Activated T-cell treated with anti-CD3 and anti-CD28 coated beads for 1 hour (primary cell): ENCODE measurements around the gene ERO1B.
A peak's percentile ranks its signal among the peaks of the same experiment; 100 is the strongest.
"Not testable (repeated sequence)": the region's sequence is repeated elsewhere in the genome, so short reads cannot be mapped to it uniquely, and the experiment has no call there.

ENCODE experiments used
- DNase-seq: peaks from one replicate; pipeline ENCODE4 v3.0.0-alpha.2; 2020; ENCODE audit warnings: low read depth

ERO1B gene, protein sequence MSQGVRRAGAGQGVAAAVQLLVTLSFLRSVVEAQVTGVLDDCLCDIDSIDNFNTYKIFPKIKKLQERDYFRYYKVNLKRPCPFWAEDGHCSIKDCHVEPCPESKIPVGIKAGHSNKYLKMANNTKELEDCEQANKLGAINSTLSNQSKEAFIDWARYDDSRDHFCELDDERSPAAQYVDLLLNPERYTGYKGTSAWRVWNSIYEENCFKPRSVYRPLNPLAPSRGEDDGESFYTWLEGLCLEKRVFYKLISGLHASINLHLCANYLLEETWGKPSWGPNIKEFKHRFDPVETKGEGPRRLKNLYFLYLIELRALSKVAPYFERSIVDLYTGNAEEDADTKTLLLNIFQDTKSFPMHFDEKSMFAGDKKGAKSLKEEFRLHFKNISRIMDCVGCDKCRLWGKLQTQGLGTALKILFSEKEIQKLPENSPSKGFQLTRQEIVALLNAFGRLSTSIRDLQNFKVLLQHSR

DNA sequence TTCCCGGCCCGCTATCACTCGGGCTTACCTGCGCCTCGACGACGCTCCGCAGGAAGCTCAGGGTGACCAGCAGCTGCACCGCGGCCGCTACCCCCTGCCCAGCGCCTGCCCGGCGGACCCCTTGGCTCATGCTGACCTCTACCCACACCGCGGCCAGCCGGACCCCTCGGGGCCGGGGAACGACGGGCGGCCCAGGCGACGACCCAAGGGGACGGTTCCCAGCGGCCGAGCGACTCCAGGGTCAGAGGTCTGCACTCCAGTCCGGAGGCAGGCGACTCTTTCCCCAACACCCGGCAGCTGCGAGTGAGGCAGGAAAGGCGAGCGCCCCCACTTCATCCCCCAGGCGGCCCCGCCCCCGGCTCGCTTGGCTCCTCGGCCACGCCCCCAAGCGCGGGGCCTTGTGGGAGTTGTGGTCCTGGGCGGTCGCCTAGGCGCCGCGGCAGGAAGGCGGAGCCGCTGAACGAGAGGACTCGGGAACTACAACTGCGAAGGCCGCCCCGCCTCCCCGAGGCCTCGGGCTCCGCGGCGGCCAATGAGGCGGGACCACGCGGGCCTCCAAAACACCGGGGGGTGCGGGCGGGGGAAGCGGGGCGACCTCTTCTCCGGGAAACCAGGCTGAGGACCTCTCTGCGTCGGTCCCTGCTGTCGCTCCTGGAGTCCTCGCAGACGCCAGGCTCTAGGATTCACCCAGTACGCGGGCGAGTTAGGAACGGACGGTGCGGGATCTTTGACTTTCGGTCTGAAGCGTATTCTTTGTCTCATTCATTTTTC, at the start of gene ERO1B:
Gene ERO1B, minus strand, starts transcription at position 305 of the 771 bp plus-strand sequence. Its CDS starts 175 bp downstream, at position 130.
- peak; percentile 97 for DNase-seq

DNA sequence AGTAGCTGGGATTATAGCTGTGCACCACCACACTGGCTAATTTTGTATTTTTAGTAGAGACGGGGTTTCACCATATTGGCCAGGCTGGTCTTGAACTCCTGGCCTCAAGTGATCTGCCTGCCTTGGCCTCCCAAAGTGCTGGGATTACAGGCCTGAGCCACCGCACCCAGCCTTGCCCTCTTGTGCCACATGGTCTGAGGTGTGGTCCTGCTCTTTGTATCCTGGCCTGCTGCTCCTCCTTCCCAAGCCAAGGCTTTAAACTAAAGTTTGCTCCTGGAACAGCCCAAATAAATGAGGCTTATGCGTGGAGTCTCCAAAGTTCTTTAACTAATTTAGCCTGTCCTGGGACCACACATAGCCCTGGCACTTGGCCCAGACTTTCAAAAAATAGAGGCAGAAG, 49.7 kb upstream of the ERO1B start:
- DNase-seq: not testable (repeated sequence)

DNA sequence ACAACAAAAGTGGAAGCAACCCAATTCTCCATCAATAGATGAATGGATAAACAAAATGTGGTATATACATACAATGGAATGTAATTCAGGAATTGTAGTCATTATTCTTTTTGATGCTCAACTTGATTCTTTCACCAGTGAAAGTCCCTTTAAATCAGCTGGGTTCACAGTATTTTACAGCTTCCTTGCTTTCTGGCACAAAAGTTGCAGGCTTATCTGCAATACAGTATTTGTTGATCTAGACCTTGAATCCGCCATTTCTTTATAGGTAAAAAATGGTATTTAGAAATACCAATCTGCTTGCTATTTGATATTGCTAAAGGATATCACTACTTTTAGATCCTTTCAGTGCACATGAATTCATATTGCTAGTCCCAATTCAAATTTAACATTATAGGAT, 44.7 kb upstream of the ERO1B start:
- no peak for DNase-seq

DNA sequence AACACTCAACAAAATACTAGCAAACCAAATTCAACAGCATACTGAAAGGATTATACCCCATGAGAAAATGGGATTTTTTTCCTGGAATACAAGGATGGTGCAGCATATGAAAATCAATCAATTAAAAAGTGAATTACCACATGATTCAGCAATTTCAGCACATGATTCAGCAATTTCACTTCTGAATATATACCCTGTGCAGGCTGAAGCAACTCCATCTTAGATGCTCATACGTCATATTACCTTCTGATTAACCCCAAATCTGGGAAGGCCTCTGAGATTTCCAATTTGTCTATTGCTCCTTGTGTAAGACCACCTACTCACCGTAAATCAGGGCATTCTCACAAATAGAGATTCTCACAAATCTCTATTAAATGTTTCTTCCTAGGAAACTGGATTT, 43.8 kb upstream of the ERO1B start:
- DNase-seq: no peak

DNA sequence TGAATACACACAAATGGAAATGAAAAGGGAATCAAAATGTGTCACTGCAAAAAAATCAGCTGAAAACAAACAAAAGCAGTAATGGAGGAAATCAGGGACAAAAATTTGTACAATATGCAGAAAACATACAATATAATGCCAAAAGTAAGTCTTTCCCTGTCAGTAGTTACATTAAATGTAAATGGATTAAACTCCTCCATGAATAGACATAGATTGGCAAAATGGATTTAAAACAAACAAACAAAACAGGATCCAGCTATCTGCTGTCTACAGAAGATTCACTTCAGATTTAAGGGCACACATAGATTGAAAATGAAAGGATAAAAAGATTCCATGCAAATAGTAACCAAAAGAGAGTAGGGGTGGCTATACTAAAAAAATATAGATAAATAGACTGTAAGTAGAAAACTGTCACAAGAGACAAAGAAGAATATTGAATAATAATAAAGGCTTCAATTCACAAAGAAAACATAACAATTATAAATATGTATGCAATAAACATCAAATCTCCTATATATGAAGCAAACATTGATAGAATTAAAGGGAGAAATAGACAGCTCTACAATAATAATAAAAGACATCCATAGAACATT, 42.2 kb upstream of the ERO1B start:
- DNase-seq: no peak

DNA sequence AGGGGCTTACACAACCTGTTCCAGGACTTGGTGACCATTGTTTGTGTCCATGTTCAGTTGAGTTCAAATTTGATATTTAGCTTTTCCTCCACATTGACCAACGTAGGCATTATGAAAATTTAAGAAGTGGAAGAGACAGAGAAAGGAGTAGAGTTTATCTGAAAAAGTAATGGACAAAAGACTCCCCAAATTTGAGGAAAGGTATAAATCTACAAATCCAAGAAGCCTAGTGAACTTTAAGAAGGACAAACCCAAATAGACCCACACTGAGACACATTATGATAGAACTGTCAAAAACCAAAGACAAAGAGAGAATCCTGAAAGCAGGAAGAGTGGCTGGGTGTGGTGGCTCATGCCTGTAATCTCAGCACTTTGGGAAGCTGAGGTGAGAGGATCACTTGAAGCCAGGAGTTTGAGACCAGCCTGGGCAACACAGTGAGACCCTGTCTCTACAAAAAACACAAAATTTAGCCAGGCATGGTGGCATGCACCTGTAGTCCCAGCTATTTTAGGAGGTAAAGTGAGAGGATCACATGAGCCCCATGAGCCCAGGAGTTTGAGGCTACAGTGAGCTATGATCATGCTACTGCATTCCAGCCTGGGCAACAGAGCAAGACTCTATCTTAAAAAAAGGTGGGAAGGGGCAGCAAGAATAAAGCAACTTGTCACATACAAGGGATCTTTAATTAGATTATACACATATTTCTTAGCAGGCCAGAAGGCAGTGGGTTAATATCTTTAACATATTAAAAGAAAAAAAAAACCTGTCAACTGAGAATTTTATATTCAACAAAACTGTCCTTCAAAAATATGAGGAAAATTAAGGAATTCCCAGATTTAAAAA, 41.0 kb upstream of the ERO1B start:
- no peak for DNase-seq

DNA sequence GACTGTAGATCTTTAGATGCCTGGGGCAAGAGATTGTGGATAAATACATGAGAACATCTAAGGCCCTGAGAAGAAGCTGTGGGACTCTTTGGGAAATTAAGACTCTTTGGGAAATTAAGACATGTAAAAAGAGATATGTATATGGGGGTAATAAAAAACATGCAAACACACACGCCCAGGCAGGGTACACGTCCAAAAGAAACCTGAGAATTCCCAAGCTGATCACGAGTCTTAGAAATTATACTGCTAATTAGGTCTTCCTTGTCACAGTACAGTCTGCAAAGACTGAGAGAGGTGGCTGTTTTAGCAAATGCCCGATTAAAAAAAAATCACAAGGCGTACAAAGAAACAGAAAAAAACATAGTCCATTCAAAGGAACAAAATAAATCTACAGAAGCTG, 39.3 kb upstream of the ERO1B start:
- no peak for DNase-seq

DNA sequence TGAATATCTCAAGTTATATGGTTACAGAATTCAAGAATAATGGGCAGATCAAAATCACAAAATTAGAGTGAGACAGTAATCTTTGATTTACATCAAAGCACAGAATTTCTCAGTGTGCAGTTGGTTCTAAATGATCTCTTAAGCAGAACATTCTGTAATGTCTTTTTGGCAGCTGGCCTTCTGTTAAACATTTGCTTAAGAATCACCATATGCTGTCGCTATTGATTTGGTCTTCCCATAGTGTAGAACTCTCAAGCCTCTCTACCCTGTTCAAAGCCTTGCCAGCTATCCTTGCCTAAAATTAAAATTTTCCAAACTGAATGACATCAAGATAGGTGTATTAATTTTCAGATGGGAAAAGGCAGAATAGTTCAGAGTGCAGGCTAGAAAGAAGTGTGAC, 38.9 kb upstream of the ERO1B start:
- no peak for DNase-seq

DNA sequence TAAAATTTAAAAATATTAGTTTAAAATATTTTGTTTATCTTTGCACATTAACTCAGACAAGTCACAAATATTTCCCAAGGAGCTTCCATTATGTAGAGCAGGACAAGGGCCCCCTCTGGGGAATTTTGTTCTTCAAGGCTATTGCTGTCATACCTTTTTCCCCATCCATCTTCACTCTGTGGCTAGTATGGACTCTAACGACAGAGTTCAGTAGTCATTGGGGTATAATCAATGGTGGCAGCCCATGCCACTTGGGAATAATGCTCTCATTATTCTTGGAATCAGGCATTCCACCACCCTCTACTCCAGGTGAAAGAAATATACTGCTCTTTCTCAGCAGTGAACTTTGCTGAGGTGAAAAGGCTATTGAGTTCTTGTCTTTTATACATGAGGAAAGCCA, 38.5 kb upstream of the ERO1B start:
- DNase-seq: no peak

DNA sequence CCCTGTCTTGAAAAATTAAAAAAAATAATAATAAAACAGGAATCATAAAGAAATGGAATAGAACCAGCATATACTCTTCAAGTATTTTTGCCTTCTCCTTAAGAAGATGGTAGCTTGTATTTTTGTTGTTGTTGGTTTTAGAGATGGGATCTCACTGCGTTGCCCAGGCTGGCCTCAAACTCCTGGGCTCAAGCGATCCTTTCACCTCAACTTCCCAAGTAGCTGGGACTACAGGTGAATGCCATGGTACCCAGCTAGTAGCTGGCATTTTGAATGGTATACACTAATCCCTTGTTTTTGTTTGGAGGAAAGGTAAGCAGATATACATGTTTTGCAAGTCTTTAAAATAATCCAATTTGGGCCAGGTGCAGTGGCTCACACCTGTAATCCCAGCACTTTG, 34.7 kb upstream of the ERO1B start:
- DNase-seq: no peak

DNA sequence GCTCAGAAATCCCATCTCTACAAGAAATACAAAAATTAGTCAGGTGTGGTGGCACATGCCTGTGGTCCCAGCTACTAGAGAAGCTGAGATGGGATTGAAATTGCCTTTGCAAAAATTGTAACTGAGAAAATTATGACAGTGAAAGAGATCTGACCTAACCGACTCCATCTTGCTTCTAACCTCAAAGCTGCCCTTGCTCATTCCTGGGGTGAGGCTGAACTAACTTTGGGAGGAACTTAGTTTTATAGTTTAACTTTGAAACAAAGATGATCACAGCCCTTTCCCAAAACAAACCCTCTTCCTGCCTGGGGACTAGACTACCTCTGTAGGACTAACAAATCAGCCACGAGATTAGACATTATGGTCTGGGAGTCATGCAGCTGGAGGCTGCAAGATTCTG, 33.8 kb upstream of the ERO1B start:
- no peak for DNase-seq

DNA sequence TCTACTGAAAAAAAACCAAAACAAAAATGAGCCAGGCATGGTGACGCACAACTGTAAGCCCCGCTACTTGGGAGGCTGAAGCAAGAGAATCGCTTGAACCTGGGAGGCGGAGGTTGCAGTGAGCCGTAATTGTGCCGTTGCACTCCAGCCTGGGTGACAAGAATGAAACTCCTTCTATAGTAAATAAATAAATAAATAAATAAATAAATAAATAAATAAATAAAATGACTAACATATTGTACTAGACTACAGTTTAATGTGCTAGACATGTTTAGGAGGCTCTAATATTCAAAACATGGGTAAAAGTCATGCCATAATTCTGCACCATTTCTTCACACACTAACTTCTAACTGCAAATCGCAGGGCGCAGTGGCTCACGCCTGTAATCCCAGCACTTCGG, 33.3 kb upstream of the ERO1B start:
- DNase-seq: no peak

DNA sequence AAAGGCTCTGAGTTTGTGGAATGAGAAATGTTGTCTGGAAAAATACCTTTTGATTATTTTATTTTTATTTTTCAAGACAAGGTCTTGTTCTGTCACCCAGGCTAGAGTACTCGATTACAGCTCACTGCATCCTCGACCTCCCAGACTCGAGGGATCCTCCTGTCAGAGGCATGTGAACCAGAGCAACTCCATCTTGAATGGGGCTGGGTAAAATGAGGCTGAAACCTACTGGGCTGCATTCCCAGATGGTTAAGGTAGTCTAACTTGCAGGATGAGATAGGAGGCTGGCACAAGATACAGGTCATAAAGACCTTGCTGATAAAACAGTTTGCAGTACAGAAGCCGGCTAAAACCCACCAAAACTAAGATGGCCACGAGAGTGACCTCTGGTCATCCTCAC, 32.3 kb upstream of the ERO1B start:
- not testable (repeated sequence) for DNase-seq

DNA sequence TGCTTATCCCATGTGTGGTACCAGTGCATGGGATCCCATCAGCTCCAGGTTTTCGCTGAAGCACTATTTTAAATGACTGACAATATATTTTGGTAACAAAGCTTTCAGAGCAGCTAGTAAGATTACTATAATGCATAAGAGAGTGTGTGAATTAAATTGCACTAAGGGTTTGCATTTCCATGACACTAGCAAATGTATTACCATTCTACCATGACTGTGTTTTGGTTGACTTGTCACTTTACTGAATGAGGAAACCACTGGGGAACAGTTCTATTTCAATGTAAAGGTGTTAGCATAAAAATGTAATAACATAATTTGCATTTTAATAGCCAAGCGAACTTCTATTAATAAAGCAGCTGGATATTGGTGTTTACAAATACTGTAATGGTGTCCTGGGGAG, 31.7 kb upstream of the ERO1B start:
- no peak for DNase-seq

DNA sequence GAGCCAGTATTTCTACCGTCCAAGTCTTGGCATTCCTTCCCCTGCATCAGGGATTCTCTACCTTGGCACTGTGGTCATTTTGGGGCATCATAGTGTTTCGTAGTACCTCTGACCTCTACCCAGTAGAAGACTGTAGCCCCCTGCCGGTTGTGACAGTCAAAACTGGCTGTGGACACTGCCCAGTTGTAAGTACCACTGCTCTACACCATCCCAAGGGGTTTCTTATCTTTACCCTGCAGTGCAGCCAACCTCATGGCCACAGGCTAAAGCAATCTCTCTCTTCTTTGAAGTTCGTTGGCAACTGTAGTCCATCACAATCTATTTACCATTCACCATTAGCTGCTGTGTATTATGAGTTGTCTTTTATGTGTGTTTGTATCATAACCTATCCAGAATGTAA, 29.3 kb upstream of the ERO1B start:
- no peak for DNase-seq

DNA sequence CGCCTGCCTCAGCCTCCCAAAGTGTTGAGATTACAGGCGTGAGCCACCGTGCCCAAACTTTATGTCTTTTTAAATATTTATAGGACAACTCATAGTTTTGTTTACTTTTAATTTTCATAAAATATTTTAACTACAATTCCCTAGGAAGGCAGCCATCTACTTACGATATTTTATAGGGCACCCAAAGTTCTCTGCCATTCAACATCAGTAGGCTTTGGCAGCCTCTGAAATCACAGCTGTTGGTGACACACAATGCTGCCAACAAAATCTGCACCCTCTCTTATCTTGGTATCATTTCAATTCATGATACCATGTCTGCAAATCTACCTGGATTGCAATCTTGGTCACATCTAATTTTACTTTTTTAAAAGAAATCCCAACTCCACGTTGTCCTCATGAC, 27.1 kb upstream of the ERO1B start:
- DNase-seq: no peak

DNA sequence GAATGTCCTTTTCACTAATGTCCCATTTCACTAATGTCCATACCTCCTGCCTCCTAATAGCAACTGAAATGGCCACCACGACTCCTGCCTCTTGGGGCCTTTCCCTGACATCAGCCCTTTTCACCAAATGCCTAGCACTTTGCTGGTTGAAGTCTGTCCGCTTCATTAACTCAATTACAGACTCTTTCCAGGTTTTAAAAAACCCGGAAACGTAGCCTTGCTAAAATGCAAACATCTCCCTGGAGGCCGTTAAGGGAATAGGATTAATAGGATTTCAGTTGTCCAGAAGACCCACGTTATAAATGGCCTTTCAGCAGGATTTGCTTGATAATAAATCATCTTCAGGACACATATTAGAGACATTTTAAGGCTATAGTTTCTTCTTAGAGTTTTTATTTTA, 25.7 kb upstream of the ERO1B start:
- no peak for DNase-seq

DNA sequence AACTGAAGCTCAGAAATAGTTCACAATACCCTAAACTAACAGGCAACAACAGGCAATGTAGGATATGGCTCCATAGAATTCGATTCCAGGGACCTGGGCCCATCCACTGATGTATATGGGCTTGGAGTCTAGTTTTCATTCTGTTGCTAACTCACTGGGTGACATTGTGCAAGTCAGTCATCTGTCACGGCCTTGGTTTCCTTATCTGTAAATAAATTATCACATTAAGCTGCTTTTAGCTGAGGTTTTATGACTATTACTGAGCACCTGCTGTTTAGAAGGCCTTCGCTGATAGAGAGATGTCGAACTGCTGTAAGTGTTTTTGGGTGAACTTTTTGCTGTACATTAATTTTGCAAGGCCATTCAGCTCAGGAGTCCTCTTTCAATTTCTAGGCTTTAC, 22.9 kb upstream of the ERO1B start:
- DNase-seq: no peak

DNA sequence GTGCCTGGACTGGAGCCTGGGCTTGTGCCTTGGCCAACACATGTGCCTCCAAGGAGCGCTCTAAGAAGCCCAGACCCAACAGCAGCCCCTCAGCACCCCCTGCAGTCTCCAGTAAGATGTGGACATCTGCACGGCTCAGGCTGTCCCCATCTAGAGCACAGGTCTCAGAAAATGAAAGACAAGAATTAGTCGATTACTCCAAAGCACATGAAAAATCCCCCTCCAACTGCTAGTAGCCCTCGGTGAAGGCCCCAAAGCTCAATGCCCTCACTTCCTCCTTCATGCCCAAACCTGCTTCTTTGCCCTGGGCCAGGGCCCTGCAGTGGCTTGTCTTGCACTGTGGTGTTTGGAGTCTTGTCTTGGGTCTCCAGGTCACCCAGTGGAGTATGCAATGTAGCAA, 21.9 kb upstream of the ERO1B start:
- DNase-seq: no peak

DNA sequence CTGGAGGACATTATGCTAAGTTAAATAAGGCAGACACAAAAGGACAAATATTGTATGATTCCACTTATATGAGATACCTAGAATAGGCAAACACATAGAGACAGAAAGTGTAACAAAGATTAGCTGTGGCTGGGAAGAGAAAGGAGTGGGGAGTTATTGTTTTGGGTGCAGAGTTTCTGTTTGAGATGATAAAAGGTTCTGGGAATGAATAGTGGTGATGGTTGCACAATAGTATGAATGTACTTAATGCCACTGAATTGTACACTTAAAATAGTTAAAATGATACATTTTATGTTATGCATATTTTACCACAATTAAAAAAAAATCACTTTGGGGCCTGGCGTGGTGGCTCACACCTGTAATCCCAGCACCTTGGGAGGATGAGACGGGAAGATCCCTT, 21.2 kb upstream of the ERO1B start:
- no peak for DNase-seq

DNA sequence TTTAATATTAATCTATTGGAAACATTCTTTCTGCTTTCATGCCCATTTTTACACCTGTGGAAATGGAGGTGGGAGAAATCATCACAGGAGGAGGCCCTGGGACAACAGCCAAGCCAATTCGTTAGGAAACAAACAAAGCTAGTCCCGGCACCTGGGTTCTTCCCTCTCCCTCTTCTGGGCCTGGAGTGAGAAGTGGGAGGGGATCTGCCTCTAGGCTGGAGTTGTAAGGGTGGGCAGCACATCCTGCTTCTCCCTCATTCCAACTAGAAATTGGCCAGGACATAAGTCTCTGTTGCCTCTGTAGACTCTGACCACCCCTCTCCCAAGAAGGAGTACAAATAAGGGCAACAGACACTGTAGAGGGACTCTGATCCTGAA, 20.2 kb upstream of the ERO1B start:
- no peak for DNase-seq
